Prostate gland (tissue), 2 donors: ENCODE measurements around the gene EIF2B5.

Experiments used
- POLR2A ChIP-seq: fragments of 450-650 bp; IDR thresholded peaks from one replicate; pipeline ENCODE4 v1.6.1; 2016; ENCODE audit warnings: antibody characterized with exemption, mild to moderate bottlenecking
- POLR2AphosphoS5 ChIP-seq: sonication (generic); formaldehyde crosslinking; IDR thresholded peaks from one replicate; pipeline ENCODE4 v1.6.1; 2017; ENCODE audit warnings: antibody characterized with exemption
- TF ChIP-seq, protein P1 (sequence below), 4 experiments: fragments of 200-600 bp in 2 of 4; fragments of 450-650 bp in 2 of 4; sonication (generic) in 2 of 4; IDR thresholded peaks; 1 replicate in 3 of 4; 2 replicates in 1 of 4; pipeline ENCODE4 v1.5.1; 2016 to 2019; ENCODE audit warnings: antibody characterized with exemption in 4 of 4, mild to moderate bottlenecking in 2 of 4, moderate library complexity in 2 of 4

- TF ChIP-seq, protein P1, sequence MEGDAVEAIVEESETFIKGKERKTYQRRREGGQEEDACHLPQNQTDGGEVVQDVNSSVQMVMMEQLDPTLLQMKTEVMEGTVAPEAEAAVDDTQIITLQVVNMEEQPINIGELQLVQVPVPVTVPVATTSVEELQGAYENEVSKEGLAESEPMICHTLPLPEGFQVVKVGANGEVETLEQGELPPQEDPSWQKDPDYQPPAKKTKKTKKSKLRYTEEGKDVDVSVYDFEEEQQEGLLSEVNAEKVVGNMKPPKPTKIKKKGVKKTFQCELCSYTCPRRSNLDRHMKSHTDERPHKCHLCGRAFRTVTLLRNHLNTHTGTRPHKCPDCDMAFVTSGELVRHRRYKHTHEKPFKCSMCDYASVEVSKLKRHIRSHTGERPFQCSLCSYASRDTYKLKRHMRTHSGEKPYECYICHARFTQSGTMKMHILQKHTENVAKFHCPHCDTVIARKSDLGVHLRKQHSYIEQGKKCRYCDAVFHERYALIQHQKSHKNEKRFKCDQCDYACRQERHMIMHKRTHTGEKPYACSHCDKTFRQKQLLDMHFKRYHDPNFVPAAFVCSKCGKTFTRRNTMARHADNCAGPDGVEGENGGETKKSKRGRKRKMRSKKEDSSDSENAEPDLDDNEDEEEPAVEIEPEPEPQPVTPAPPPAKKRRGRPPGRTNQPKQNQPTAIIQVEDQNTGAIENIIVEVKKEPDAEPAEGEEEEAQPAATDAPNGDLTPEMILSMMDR (IDR thresholded peaks at IDR 0.05) = no peak
- TF ChIP-seq POLR2A = no peak
- no peak for TF ChIP-seq POLR2AphosphoS5
Observed at GRCh38 chr3:184134746-184135148, 411 bp upstream of the EIF2B5 start.
